Dermis blood vessel endothelial cell (primary cell): ENCODE measurements around the gene ZPR1. TPM values are rescaled to one million over a fixed set of nuclear protein-coding genes. Genes with fewer than 3 reads are reported as not detected.

Experiments used
- DNase-seq: peaks from one replicate; pipeline ENCODE4 v3.0.0; 2010
- total RNA-seq: library from RNA; depleted of rRNA; stranded (reverse); fragments of >200 nt; gene quantifications from 2 replicates; pipeline ENCODE4 v1.2.3, GENCODE V29; 2014

ZPR1 gene
- total RNA-seq, 1 donor from 2014 or later: 39.5 TPM

DNA sequence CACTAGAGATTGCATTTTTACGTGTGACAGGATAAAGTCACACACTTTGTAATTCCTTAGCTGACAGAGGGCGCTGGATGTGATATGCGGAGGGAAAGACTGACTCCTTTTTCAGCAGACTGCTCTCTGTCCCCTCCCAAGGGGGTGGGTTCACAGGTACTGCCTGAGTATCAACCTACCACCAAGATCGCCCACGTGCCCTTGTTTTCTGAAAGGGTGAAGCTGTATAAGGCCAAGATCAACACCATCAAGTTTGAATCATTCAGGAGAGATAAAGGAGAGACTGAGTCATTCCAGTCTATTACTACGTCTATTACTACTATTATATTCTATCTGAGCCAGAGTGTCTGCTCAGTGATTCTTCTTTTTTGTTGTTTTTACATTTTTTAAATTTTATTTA, 45.7 kb downstream of the ZPR1 start:
- peak; percentile 51 for DNase-seq

DNA sequence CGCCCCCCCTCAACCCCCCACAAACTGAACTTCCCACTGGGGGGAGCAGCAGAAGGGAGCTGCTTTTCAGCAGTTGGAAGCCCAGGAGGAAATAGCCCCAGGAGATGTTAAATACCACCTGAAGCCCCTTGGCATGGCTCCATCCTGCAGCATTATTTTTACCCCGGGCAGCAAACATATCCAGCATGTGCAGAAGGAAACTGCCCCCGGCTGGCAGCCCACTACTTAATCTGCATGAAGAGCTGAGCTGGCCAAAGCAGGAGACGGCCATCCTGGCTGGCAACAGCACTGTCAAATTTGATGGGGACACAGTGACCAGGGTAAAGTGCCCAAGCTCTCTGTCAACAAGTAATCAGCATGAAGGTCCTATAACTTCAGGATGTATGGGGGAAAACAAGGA, 47.1 kb downstream of the ZPR1 start:
- DNase-seq: no peak

DNA sequence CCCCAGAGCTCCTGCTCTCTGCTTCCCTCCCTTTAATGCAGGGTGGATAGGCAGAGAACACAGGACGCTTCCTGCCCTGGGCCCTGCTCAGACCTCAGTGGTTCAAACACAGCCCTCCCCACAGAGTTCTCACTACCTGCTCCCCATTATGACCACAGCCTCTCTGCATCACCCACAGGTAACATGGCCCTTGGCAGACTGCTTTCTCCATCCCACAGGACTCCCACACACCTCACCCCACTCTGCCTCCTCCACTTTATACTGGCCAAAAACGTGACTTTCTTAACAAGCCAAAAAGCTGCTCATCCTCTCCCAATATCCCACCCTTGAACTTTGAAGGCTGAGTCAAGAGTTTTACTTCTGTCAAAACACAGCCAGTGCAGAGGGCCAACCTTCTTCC, 48.8 kb downstream of the ZPR1 start:
- no peak for DNase-seq

DNA sequence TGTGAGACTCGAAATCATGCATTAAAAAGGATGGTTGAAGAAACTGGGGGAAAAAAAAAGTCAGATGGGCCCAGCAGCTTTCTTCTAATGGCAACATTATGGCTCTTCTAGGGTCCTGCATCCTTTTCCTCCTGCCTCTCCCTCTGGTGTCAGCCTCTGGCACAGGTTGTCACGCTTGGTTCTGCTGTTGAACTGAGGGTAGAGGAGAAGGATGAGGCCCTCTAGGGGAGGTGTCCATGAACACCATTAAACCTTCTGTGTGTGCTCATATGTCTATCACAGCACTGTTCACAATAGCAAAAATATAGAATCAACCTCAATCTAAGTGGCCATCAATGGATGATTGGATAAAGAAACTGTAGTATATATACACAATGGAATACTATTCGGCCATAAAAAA, 51.1 kb downstream of the ZPR1 start:
- no peak for DNase-seq

DNA sequence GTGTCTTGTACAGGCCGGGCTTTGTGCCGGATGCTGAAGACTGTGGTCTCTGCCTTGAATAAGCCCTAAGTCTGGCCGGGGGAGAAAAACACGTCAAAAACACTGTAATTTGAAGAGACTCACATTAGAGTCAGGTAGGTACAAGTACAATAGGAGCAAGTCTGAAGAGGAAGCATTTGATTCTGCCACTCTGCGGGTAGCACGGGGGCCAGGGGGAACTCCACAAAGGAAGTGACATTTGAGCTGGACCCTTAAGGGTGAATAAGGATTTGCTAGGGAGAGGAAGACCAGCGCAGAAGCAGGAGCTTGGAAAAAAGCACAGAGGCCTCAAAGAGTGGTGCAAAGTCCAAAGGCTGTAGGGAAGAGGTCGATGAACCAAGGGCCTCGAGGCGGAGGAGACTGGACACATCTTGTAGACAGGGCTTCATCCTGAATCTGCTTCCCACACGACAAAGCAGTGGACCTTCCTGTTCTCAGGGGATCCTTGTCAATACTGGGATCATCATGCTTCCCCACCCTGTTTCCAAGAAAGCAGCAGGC, 53.8 kb downstream of the ZPR1 start:
- DNase-seq: no peak

DNA sequence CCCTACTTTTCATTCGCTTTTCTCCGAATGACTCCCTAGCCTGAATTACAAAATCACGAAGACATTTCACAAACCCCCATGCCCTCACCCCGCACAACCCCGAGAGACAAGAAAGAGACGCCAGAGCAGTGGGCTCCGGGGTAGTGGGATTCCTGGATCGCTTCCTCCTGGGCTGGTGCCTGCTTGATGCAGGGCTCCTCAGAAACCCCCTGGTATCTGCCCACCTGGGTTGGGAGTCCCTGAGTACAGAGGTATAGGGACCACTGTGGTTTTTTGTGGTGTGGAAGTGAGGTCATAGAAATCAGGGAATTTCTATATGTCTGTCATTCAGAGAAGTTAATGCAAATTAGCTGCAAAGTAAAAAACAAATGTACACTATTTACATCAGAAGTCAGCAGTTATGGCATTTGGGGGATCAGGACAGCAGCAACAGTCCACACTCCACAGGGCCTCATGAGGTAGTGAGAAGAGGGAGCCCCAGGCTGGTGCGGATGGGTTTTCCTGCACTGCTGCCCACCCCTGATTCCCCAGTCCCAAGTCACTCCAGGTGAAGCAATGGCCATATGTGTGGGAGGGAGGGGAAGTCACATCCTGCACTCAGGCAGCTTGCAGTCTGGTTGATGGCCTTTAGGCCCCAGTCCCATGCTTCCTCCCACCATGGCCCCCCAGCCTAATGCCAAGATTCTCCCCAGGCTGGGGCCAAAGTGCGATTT, 54.6 kb downstream of the ZPR1 start:
- DNase-seq: no peak

DNA sequence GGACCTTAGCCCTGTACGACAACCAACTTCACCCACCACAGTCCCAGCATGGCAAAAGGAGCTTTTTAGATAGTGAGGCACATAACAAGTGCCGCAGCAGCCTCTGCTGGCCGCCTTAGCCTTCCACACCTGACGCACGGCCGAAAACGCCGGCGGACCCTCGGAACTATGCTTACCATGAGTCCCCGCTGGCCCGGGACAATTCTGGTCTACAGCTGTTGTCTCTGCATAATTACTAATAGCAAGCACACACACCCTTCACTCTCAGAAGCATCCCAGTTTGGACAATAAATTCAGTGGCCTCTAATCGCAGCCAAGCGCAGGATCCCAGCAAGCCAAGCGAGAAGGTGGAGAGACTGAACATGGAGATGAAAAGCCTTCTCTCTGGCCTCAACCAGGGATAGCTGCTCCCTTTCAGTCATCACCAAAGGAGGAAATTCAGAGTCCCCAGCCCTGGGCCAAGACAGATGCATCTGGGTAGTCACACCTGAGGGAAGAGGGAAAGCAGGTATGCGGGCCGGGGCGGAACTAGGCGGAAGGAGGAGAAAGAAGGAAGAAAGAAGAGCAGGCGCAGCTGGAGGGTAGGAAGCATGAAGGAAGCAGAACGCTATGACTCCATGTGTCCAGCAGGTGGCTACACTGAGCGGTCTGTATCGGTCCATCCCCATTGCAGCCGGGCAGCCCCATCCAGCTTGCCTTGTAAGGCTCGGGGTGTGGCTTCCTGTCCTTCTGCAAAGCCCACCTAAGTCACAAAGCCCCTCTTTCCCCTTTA, 55.4 kb downstream of the ZPR1 start:
- peak; percentile 75 for DNase-seq

DNA sequence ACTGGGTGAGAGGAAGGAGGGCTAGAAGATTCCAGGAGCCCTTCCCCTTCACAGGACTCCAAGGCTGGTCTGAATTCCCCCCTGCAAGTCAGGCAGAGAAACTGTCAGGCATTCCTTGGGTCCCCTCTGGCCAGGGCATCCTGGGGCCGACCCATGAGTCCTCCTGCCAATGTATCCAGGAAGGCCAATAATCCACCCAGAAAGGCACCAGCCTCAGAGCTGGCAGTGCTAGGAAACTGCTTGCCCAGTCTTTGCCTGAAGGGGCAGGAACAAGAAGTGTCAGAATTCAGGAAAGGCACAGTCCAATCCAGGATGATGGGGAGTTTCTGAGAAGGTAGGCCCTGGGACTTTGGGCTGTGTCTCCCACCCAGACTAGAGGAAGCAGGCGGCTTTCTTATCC, 56.0 kb downstream of the ZPR1 start:
- DNase-seq: no peak

DNA sequence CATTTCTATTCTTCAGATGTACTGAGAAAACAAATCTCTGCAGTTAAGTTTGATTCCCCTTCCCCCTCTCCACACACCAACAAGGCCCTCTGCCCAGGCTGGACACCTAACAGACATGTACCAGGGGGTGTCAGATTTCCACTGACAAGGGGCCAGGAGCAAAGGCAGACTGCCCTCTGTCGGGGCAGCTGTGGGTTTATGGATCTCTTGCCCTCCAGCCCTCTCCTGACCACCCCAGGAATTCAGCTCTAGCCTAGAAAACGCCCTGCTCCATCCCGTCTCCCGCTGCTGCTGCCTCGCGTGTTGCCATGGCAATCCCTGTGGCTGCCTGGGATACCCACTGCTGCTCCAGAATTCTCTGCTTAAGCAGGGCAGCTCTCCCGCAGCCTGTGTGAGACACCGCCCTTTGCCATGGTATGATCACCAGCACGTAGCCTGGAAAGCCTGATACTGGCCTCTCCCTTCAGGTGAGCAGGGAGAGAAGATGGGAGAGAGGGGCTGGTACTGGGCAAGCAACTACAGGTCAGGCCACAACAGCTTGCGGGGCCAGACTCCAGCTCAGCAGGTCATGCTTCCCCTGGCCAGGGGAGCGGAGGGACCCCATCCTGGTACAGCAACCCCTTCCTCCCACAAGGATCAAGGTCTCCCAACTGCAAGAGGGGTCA, 56.6 kb downstream of the ZPR1 start:
- DNase-seq: no peak

DNA sequence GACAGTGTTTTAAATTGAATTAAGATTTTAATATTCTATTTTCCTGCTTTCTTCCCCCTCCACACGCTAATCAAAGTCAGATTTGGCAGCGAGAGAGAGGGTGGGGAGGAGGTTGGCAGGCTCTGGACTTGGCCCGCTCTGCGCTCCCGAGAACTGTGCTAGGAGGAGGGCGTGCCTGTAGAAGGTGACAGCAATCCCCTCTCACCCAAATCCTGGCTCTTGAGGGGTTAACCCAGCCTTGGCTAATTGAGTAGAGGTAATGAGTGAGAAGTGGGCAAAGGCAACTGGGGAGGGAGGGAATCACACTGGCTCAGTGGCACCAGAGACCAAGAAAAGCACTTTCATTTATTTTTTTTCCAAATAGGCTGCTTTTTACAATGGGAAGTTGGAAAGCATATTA, 57.2 kb downstream of the ZPR1 start:
- DNase-seq: no peak

DNA sequence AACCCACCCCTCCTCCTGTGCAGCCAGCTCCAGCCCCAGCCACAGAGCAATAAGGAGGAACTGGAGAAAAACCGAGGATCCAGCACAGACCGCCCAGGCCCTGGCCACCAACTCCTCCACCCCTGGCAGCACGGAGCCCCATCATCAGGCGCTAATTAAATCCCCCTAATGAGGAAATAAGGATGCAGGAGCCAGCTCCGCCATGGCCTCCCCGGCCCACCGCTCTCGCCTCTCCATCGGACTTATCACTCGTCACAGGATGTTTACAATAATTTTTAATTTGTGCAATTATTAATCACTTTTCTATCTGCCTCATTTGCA, 57.6 kb downstream of the ZPR1 start:
- no peak for DNase-seq

DNA sequence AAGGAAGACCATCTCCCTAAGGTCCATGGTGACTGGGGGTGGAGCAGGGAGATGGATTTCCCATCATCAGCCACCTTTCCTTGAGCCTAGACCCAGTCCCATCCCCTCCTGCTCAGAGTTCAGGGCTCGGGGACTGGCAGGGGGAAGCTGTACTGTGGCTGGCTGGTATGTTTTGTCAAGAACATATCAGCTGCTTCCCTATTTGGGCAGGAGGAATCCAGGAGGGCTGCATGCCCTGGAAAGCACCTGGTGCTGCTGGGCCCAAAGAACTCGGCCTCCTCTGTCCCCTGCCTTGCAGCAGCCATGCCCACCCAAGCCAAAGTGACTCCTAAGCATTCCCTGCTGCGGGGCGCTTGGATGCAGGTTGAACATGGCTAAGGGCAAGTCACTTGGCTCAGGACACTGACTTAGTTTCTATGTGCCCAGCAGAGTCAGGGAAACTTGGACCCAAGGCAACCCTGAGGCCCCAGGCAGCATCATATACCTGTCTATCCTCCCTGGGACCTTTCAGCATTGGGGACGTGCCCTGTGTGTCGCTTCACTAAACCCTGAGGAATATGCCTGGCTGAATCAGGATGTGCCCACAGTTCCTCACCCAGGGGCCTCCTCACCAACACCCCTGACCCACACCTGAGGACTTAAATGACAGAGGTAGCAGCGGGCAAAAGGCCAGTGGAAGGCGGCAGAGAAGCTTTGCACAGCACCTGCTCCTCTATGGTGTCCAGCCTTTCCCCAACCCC, 58.2 kb downstream of the ZPR1 start:
- DNase-seq: no peak

DNA sequence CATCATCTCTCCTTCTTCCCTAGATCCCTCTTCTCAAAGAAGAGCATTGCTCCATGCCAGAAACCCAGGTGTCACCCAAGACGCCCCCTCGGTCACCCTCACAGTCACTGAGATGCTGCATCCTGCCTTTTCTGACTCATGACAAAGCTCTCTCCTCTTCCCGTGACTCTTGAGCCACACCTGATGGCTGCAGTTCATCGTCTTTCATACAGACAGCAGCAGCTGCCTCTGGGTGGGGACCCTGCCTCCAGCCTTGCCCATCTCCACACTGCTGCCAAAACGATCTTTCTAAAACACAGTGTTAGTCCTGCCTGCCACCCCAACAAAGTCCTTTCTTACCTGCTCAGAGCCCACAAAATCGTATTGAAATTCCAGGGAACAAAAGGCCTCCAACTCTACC, 59.8 kb downstream of the ZPR1 start:
- DNase-seq: no peak

DNA sequence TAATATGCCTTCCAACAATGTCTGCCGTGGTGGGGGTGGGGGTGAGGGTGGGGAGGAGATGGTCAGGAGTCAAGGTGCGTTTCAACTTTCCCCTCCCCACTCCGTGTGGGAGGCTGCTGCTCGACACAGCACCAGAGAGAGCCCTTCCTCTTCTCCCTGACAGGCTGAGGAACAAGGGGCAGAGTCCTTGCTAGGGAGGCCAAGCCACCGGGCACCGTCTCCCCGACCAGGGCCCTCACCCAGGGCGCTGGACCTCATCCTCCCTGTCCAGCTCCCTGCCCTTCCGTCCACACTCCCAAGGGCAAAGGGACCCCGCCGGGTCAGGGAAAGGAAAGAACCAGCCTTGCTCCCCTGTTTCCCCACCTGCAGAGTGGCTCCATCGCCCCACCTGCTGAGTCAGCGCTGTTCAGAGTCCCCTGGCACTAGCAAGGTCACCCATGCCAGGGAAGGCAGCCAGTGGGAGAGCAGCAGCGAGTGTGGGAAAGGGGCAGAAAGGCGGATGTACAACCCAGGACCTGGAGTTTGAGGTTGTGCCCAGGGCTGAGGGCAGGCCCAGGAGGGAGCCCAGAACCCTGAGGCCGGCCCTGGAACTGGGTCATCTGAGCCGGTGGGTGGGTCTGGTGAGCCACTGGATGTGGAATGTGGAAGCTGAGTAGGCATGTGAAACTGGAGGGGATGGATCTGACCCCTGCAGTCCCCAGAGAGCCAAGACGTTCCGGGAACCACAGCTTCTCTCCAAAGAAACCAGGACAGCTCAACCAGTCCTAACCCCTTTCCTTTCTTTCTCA, 62.2 kb downstream of the ZPR1 start:
- no peak for DNase-seq

DNA sequence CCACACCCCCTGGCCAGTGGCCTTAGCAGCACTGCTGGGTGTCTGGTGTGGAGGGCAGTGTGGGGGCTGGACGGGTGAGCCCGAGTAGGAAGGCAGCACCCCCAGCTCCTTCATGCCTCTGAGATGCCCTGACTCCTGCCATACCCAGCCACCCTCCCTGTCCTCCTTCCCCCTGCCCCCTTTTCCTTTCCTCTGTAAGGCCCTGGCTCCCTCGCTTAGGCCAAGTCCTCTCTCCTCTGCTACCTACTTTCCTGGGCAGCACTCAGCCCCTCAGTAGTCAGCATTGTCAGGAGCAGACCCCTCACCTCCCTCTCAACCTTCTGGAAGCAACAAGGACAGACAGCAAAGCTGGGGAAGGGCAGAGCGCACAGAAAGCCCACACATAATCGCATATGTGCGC, 63.0 kb downstream of the ZPR1 start:
- no peak for DNase-seq

Other genes starting within 250 kb of the ZPR1 start
- gene BUD13, start 15.0 kb downstream of the ZPR1 start, total RNA-seq: 17.2 and 17.9 TPM in 2 replicates
- gene APOA5, start 3.9 kb upstream of the ZPR1 start, total RNA-seq: not detected in 2 replicates
- gene APOA4, start 35.3 kb upstream of the ZPR1 start, total RNA-seq: not detected in 2 replicates
- gene APOC3, start 41.9 kb upstream of the ZPR1 start, total RNA-seq: not detected in 2 replicates
- 0.17 TPM in 1 of 2 replicates, not detected in the other for gene APOA1, start 49.6 kb upstream of the ZPR1 start, total RNA-seq